HCT116 (cell line): ENCODE measurements around the gene CKAP4.

Experiments
- EZH2 ChIP-seq: fragments of 200-600 bp; sonication (generic); IDR thresholded peaks from 2 replicates; pipeline ENCODE4 v1.6.1; 2017; ENCODE audit warnings: antibody characterized with exemption, mixed run types
- EZH2phosphoT487 ChIP-seq: fragments of 200-600 bp; IDR thresholded peaks from 2 replicates; pipeline ENCODE4 v1.6.1; 2018; ENCODE audit warnings: antibody characterized with exemption, borderline replicate concordance
- FOSL1 ChIP-seq: IDR thresholded peaks from 2 replicates; pipeline ENCODE4 v1.6.1; 2012; ENCODE audit warnings: low read depth
- RAD21 ChIP-seq: IDR thresholded peaks from 2 replicates; pipeline ENCODE4 v1.6.1; 2012; ENCODE audit warnings: low read depth, mild to moderate bottlenecking

GRCh38 chr12:106189341-106189740, 58.5 kb downstream of the CKAP4 start:
- TF ChIP-seq FOSL1 (no peak), EZH2 (no peak), EZH2phosphoT487 (no peak), RAD21 (no peak)
